ENCODE data around the gene BICD1.

BICD1 gene

DNA sequence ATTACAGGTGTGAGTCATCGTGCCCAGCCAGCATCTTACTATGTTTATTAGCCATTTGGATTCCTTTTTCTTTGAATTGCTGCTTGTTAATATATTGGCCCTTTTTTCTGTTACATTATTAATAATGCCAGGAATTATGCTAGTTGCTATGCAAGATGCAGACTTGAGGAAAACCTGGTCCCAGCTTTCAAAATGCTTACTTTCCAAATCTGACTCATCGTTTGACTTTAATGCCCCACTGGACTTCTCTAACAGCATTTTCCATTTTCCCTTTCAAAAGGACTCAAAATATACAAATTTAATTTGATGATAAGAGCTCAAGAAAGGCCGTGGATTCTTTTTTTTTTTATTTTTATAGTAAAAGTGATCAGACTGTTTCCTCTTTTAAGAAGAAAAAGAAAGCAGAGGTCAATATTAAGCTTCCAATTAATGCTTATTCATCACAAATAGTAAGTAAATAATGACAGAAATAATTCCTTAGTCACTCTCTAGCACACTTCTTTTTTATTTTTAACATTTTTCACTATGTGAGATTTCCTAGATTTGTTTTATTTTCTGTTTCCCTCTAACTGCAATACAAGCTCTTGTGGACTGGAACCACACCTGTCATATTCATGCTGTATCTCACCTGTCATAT, 146.6 kb downstream of the BICD1 start:
- no peaks in the 10 kb centered on the region for H3K27me3 ChIP-seq (ENCODE audit: control insufficient read depth in 1 of 2, insufficient read depth in 2 of 2, low read length in 2 of 2)
- H3K9me3 ChIP-seq (ENCODE audit: low read length): no peaks in the 10 kb centered on the region
- H3K36me3 ChIP-seq (ENCODE audit: insufficient read depth, low read length): no peaks in the 10 kb centered on the region
- H3K27ac ChIP-seq (ENCODE audit: low read depth, low read length): no peak overlapping the region
- H3K4me1 ChIP-seq (ENCODE audit: insufficient read depth, low read length): peaks cover 4% of the 10 kb centered on the region
- H3K4me3 ChIP-seq (ENCODE audit: low read depth in 1 of 2, low read length in 2 of 2): no peak overlapping the region
- no peak overlapping the region for H3K9ac ChIP-seq (ENCODE audit: low read length)

DNA sequence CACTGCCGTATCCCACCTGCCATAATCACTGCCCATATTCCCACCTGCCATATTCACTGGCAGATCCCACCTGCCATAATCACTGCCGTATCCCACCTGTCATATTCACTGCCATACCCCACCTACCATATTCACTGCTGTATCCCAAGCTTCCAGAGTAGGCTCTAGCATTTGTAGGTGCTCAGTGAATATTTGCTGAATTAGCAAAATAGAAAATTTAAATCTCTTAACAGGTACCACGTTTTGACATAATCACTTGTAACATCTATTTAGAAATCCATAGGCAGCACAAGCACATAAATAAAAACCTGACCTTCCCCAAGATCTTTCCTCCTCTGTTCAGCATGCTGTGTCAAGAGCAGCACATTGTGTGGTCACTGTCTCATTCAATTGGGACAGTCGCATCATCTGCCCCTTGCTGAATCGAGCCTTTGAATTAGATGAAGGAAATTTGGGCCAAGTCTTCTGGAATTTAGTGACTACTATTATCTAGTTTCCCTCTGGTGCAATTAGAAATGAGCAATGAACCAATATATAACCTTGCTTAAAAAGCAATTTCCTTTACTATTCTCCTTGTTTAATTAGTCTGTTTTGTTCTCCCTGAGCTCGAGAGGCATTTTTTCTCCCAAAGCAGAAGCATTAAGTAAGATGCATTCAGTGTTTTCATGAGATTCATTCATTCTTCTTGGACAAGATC, 147.8 kb downstream of the BICD1 start:
- H3K36me3 ChIP-seq (ENCODE audit: insufficient read depth, low read length): no peaks in the 10 kb centered on the region
- no peak overlapping the region for H3K27ac ChIP-seq (ENCODE audit: low read depth, low read length)
- H3K9me3 ChIP-seq (ENCODE audit: low read length): no peaks in the 10 kb centered on the region
- H3K9ac ChIP-seq (ENCODE audit: low read length): no peak overlapping the region
- H3K4me1 ChIP-seq (ENCODE audit: insufficient read depth, low read length): peaks cover 4% of the 10 kb centered on the region
- H3K27me3 ChIP-seq (ENCODE audit: control insufficient read depth in 1 of 2, insufficient read depth in 2 of 2, low read length in 2 of 2): no peaks in the 10 kb centered on the region
- no peak overlapping the region for H3K4me3 ChIP-seq (ENCODE audit: low read depth in 1 of 2, low read length in 2 of 2)

DNA sequence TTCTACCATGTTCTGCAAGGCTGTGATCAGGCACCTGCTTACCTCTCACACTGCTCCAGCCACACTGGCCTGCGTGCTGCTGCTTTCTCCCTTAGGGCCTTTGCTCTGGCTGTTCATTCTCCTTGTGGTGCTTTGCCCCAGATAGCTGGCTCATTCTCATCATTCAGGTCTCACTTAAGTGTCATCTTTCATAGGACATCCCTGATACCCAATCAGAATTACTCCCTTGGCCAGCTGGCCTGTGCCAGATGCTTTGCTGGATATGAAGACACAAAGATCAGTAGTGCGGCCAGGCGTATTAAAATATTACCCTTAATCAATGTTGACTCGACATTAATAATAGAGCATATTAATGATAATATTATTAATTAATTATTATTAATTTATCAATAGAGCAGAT, 148.9 kb downstream of the BICD1 start:
- no peaks in the 10 kb centered on the region for H3K4me1 ChIP-seq (ENCODE audit: insufficient read depth, low read length)

DNA sequence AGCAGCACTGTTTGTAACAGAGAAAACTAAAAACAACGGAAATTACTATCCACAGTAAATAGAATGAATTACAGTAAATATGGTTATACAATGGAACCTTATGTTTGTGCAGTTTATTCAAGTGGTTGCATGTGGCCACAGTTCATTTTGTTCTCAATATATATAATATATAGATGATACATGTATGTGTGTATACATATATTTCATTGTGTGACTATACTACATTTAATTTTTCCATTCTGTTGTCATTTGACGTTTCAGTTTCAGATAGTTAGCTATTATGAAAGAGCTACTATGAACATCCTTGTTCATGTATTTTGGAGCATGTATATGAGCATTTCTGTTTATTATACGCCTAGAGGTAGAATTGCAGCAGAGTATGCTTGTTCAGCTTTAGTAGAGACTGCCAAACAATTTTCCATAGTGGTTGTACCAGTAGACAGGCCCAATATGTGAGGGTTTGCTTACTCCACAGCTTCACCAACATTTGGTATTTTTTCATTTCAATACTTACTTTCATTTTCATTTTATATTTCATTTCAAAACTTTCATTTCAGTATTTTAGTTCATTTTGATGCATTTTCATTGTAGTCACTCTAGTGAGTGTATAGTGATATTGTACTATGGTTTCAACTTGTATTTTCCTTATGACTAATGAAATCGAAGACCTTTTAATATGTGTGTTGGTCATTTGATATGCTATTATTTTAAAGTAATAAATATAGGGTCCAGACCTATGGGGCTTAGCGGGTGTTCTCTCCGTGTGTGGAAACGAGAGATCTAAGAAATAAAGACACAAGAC, 151.2 kb downstream of the BICD1 start:
- Histone ChIP-seq H3K36me3 (ENCODE audit: insufficient read depth, low read length) (no peaks in the 10 kb centered on the region), H3K9me3 (ENCODE audit: low read length) (no peaks in the 10 kb centered on the region), H3K27ac (ENCODE audit: low read depth, low read length) (no peak overlapping the region), H3K4me1 (ENCODE audit: insufficient read depth, low read length) (no peaks in the 10 kb centered on the region), H3K9ac (ENCODE audit: low read length) (no peak overlapping the region), H3K27me3 (ENCODE audit: control insufficient read depth in 1 of 2, insufficient read depth in 2 of 2, low read length in 2 of 2) (no peaks in the 10 kb centered on the region), H3K4me3 (ENCODE audit: low read depth in 1 of 2, low read length in 2 of 2) (no peak overlapping the region)

More for the DNA sequence above, 148.9 kb downstream of the BICD1 start:
- Histone ChIP-seq H3K27me3 (ENCODE audit: control insufficient read depth in 1 of 2, insufficient read depth in 2 of 2, low read length in 2 of 2) (no peaks in the 10 kb centered on the region), H3K27ac (ENCODE audit: low read depth, low read length) (no peak overlapping the region), H3K9me3 (ENCODE audit: low read length) (no peaks in the 10 kb centered on the region), H3K9ac (ENCODE audit: low read length) (no peak overlapping the region), H3K36me3 (ENCODE audit: insufficient read depth, low read length) (no peaks in the 10 kb centered on the region), H3K4me3 (ENCODE audit: low read depth in 1 of 2, low read length in 2 of 2) (no peak overlapping the region)

DNA sequence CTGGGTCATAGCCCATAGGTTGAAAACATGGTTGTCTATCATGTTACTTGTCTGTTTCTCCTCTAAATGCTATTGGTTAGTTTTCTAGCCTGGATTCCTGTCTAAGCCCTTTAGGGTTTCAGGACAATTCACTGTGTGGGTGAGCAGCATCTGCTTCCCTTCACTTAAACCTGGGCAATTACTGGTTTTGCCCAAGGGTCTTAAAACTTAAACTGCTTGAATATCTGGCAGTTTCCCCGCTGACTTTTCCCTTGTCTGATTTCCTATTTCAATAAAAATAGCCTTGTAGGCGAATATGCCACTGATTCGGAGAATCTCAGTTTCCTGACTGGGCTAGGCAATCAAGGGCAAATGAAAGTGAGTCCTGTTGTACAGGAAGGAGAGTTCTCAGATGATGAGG, 154.0 kb downstream of the BICD1 start:
- Histone ChIP-seq H3K36me3 (ENCODE audit: insufficient read depth, low read length) (no peaks in the 10 kb centered on the region), H3K27me3 (ENCODE audit: control insufficient read depth in 1 of 2, insufficient read depth in 2 of 2, low read length in 2 of 2) (no peaks in the 10 kb centered on the region), H3K4me3 (ENCODE audit: low read depth in 1 of 2, low read length in 2 of 2) (no peak overlapping the region), H3K4me1 (ENCODE audit: insufficient read depth, low read length) (no peaks in the 10 kb centered on the region), H3K27ac (ENCODE audit: low read depth, low read length) (no peak overlapping the region), H3K9ac (ENCODE audit: low read length) (no peak overlapping the region), H3K9me3 (ENCODE audit: low read length) (no peaks in the 10 kb centered on the region)

DNA sequence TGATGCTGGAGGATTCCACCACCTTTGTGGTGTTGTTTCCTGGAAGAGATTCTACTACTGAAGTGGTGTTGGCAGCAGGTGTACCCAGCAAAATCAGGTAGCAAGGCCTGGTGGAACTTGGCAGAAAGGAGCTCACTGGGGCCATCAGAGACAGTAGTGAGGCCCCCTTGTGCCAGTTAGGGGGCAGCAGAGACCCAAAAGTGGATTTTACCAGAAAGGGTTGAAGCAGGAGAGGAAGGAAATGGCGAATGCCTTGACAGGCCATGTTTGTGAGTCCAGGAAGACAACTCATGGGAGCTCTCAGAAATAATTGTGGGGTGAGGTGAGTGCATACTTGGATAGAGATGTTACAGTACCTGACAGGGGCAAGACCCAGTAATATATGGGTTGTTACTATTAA, 155.0 kb downstream of the BICD1 start:
- no peaks in the 10 kb centered on the region for H3K36me3 ChIP-seq (ENCODE audit: insufficient read depth, low read length)

DNA sequence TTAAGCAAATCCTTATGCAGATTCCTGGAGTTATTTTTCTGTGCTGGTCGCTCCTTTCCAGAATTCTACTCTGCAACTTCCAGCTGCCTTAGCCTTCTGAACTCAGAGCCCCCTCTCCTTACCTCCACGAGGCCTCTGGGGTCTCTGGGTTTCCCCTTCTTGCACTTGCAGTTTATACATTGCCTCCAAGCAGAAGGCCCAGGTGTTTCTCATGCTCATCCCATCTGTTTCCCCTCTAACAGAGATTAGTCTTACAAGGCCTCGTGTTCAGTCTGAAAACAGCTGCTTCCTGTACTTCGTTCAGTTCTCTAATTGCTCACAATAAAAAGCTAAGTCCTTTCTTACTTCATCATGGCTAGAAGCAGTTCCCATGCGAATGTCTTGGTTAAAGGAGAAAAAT, 158.3 kb downstream of the BICD1 start:
- Histone ChIP-seq H3K4me3 (ENCODE audit: low read depth in 1 of 2, low read length in 2 of 2) (no peak overlapping the region), H3K9ac (ENCODE audit: low read length) (no peak overlapping the region), H3K27ac (ENCODE audit: low read depth, low read length) (no peak overlapping the region), H3K36me3 (ENCODE audit: insufficient read depth, low read length) (no peaks in the 10 kb centered on the region), H3K9me3 (ENCODE audit: low read length) (no peaks in the 10 kb centered on the region), H3K27me3 (ENCODE audit: control insufficient read depth in 1 of 2, insufficient read depth in 2 of 2, low read length in 2 of 2) (no peaks in the 10 kb centered on the region), H3K4me1 (ENCODE audit: insufficient read depth, low read length) (no peaks in the 10 kb centered on the region)

More for the DNA sequence above, 155.0 kb downstream of the BICD1 start:
- H3K9ac ChIP-seq (ENCODE audit: low read length): no peak overlapping the region
- no peaks in the 10 kb centered on the region for H3K9me3 ChIP-seq (ENCODE audit: low read length)
- no peaks in the 10 kb centered on the region for H3K27me3 ChIP-seq (ENCODE audit: control insufficient read depth in 1 of 2, insufficient read depth in 2 of 2, low read length in 2 of 2)
- no peak overlapping the region for H3K27ac ChIP-seq (ENCODE audit: low read depth, low read length)
- H3K4me1 ChIP-seq (ENCODE audit: insufficient read depth, low read length): no peaks in the 10 kb centered on the region
- H3K4me3 ChIP-seq (ENCODE audit: low read depth in 1 of 2, low read length in 2 of 2): no peak overlapping the region

DNA sequence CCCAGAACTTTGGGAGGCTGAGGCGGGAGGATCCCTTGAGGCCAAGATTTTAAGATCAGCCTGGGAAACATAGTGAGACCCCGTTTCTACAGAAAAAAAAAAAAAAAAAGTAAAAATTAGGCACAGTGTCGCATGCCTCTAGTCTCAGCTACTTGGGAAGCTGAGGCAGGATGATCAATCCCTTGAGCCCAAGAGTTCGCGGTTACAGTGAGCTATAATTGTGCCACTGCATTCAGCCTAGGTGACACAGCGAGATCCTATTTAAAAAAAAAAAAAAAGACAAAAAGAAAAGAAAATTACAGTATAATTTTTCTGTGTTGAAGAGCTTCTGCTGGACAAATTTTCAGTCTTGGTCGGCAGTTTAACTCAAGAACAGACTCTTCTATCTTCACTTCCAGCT, 158.8 kb downstream of the BICD1 start:
- Histone ChIP-seq H3K27ac (ENCODE audit: low read depth, low read length) (no peak overlapping the region), H3K4me1 (ENCODE audit: insufficient read depth, low read length) (no peaks in the 10 kb centered on the region), H3K9ac (ENCODE audit: low read length) (no peak overlapping the region), H3K36me3 (ENCODE audit: insufficient read depth, low read length) (no peaks in the 10 kb centered on the region), H3K9me3 (ENCODE audit: low read length) (no peaks in the 10 kb centered on the region), H3K4me3 (ENCODE audit: low read depth in 1 of 2, low read length in 2 of 2) (no peak overlapping the region), H3K27me3 (ENCODE audit: control insufficient read depth in 1 of 2, insufficient read depth in 2 of 2, low read length in 2 of 2) (no peaks in the 10 kb centered on the region)

DNA sequence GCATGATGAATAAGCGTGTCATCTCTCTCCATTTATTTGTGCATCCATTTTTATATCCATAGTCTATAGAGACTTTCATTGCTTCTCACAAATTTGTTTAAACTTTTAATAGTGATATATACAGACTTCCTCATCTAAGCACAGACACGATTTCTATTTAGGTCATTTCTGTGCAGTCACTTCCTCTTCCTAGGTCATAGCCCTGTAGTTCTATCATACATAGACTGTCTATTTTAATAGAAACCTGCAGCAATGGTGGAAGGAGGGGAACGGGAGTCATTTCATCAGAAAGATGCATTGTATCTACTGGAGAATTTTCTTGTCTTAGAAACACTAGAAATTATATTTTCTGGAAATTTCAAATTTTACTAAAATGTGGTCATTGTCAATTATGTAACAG, 159.3 kb downstream of the BICD1 start:
- Histone ChIP-seq H3K9ac (ENCODE audit: low read length) (no peak overlapping the region), H3K4me1 (ENCODE audit: insufficient read depth, low read length) (peaks cover 4% of the 10 kb centered on the region), H3K27ac (ENCODE audit: low read depth, low read length) (no peak overlapping the region), H3K27me3 (ENCODE audit: control insufficient read depth in 1 of 2, insufficient read depth in 2 of 2, low read length in 2 of 2) (no peaks in the 10 kb centered on the region), H3K4me3 (ENCODE audit: low read depth in 1 of 2, low read length in 2 of 2) (no peak overlapping the region), H3K9me3 (ENCODE audit: low read length) (no peaks in the 10 kb centered on the region), H3K36me3 (ENCODE audit: insufficient read depth, low read length) (no peaks in the 10 kb centered on the region)

DNA sequence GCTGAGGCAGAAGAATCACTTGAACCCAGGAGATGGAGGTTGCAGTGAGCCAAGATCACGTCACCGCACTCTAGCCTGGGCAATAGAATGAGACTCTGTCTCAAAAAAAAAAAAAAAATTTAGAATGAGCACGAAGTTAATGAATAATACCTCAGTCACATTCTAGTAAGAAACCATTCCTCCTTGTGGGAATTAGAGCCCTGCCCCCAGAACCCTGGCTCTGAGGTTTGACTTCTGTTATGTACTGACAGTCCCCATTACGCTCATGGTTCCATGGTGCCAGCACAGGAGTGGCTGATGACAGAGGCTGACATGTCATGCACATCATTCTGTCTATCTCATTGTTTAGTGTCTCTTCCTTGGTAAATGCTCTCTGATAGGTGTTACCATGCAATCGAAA, 160.1 kb downstream of the BICD1 start:
- Histone ChIP-seq H3K9me3 (ENCODE audit: low read length) (no peaks in the 10 kb centered on the region), H3K27ac (ENCODE audit: low read depth, low read length) (no peak overlapping the region), H3K4me1 (ENCODE audit: insufficient read depth, low read length) (peaks cover 12% of the 10 kb centered on the region), H3K9ac (ENCODE audit: low read length) (no peak overlapping the region), H3K4me3 (ENCODE audit: low read depth in 1 of 2, low read length in 2 of 2) (no peak overlapping the region), H3K27me3 (ENCODE audit: control insufficient read depth in 1 of 2, insufficient read depth in 2 of 2, low read length in 2 of 2) (no peaks in the 10 kb centered on the region), H3K36me3 (ENCODE audit: insufficient read depth, low read length) (no peaks in the 10 kb centered on the region)

DNA sequence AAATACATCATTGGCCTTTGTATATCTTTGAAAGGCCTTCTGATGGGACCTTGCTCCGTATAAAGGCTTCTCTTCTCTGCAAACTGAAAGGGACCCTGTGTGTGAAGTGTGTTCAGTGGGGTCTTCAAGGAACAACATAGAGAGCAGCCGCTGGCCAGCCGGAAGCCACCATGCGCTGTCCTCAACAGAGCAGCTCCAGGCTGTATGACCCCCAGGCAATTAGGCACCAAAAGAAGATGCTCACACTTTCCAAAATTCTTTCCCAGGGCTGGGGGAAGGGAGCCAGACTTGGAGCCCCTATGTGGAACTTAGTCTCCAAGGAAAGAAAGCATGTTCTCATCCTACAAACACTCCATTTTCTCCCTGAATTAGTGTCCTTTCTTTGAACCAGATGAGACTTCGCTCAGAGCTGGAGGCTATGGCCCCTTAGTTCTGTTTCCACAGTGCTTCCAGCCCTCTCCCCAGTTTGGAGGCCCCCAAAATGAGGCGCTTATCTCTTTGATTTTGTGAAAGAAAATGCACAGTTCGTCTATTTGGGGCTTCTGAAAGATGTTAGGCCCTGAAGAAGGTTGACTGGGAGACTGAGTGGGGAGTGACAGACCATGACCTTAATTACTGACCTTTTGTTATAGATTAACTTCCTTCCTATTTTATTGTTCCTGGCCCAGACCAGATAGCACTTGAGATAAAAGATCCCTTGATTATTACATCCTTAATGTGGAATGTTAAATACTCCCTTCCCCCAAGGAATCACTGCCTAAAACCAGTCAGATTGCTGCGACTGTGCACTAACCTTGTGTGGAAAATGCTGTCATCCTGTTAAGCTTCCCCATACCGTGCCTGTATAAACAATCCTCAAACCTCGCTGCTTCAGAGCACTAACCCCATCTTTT, 164.4 kb downstream of the BICD1 start:
- Histone ChIP-seq H3K27ac (ENCODE audit: low read depth, low read length) (no peak overlapping the region), H3K9me3 (ENCODE audit: low read length) (no peaks in the 10 kb centered on the region), H3K36me3 (ENCODE audit: insufficient read depth, low read length) (no peaks in the 10 kb centered on the region), H3K9ac (ENCODE audit: low read length) (no peak overlapping the region), H3K4me3 (ENCODE audit: low read depth in 1 of 2, low read length in 2 of 2) (no peak overlapping the region), H3K27me3 (ENCODE audit: control insufficient read depth in 1 of 2, insufficient read depth in 2 of 2, low read length in 2 of 2) (no peaks in the 10 kb centered on the region), H3K4me1 (ENCODE audit: insufficient read depth, low read length) (peaks cover 21% of the 10 kb centered on the region)
